Retinal pigment epithelial cell (primary cell): ENCODE measurements around the gene RITA1.
A peak's percentile ranks its signal among the peaks of the same experiment; 100 is the strongest.

Experiments used
- DNase-seq: peaks from one replicate; pipeline ENCODE4 v3.0.0-alpha.2; 2010; ENCODE audit warnings: low read depth
- H3K4me3 ChIP-seq: 2 replicates; pipeline ENCODE4 v1.5.1; 2011; ENCODE audit warnings: mild to moderate bottlenecking, low read length, control low read depth, moderate library complexity
- TF ChIP-seq, protein P1 (sequence below): conservative IDR thresholded peaks from 2 replicates; pipeline ENCODE4 v1.5.1; 2011; ENCODE audit warnings: low read depth, low read length, control low read depth, inconsistent platforms

RITA1 gene

DNA sequence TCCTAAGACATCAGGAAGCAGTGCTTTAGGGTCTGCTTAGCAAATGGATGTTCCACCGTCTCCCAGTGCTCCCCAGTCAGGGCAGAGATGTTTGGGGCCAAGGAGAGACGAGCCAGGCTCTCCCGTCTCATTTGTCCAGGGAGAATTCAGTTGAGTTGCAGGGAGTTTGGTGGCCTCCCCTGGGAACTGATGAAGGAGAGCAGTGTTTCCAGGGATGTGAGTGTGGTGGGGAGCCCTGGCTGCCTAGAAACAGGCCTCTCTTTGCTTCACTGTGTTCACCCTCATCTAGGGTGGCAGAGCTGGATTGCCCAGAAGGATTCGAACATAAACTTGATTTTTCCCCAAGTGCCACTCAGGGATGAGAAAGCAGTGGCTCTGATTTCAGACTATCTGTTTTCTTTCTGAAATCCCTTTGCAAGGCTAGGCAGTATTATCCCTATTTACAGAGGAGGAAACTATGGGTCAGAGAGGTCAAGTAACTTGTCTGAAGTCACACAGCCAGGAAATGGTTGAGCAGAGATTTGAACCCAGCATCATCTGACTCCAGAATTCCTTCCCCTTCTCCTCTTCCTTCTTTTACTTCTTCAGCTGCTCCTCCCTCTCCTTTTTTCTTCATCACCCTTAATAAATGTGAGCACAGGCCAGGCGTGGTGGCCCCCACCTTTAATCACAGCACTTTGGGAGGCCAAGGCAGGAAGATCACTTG lies 42.3 kb downstream of the RITA1 start:
- no peak for DNase-seq
- no peak overlapping the region for H3K4me3 ChIP-seq
- TF ChIP-seq, protein P1, sequence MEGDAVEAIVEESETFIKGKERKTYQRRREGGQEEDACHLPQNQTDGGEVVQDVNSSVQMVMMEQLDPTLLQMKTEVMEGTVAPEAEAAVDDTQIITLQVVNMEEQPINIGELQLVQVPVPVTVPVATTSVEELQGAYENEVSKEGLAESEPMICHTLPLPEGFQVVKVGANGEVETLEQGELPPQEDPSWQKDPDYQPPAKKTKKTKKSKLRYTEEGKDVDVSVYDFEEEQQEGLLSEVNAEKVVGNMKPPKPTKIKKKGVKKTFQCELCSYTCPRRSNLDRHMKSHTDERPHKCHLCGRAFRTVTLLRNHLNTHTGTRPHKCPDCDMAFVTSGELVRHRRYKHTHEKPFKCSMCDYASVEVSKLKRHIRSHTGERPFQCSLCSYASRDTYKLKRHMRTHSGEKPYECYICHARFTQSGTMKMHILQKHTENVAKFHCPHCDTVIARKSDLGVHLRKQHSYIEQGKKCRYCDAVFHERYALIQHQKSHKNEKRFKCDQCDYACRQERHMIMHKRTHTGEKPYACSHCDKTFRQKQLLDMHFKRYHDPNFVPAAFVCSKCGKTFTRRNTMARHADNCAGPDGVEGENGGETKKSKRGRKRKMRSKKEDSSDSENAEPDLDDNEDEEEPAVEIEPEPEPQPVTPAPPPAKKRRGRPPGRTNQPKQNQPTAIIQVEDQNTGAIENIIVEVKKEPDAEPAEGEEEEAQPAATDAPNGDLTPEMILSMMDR, result no peak

DNA sequence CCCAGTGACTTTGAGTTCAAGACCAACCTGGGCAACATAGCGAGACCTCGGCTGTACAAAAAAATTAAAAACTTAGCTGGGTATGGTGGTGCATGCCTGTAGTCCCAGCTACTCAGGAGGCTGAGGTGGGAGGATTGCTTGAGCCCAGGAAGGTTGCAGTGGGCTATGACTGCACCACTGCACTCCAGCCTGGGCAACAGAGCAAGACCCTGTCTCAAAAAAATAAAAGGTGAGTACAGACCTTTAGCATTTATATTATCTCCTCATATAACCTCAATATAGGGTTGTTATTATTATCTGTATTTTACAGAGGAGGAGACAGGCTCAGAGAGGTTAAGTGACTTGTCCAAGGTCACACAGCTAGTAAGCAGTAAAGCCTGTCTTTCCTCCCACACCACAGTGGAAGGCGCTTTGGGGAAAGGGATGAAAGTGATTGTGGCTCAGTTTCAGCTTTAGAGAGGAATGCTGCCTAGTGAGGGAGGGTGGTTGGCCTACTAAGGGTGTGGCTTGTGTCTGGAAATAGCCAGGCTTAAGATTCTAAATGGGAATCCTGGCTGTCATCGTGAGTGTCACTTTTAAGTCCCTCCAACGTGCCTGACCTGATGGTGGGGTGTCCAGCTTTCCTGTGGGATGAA lies 43.0 kb downstream of the RITA1 start:
- no peak overlapping the region for H3K4me3 ChIP-seq
- TF ChIP-seq, protein P1, result no peak
- no peak for DNase-seq

GRCh38 chr12:113230315-113231234 lies 45.1 kb downstream of the RITA1 start:
- DNase-seq, result no peak
- TF ChIP-seq, protein P1, result no peak
- H3K4me3 ChIP-seq, result no peak overlapping the region

- no peak overlapping the region for H3K4me3 ChIP-seq
- DNase-seq, result peak; percentile 99
- TF ChIP-seq, protein P1, result no peak
These were observed 45.9 kb downstream of the RITA1 start for GRCh38 chr12:113231235-113232088.

- TF ChIP-seq, protein P1, result no peak
These were observed 46.7 kb downstream of the RITA1 start for GRCh38 chr12:113232089-113232839.

More at GRCh38 chr12:113232089-113232839, 46.7 kb downstream of the RITA1 start:
- DNase-seq, result no peak
- no peak overlapping the region for H3K4me3 ChIP-seq
